ENCODE data around the gene TPCN1. TPM values are rescaled to one million over a fixed set of nuclear protein-coding genes. Genes with fewer than 3 reads are reported as not detected.

TPCN1 gene
- total RNA-seq, 4 donors from 2014 or later, result 15.5 to 48.8 (median 34.5) TPM

GRCh38 chr12:113236539-113237399, 15.5 kb downstream of the TPCN1 start:
- Histone ChIP-seq H3K4me3 (no peak overlapping the region), H3K36me3 (peaks cover 0 to 60% (median 7%) of the 10 kb centered on the region in 3 donors), H3K27ac (peak overlapping the region; percentile 72 to 95 (median 88)), H3K4me1 (peaks cover 40 to 88% (median 53%) of the 10 kb centered on the region in 3 donors), H3K9me3 (no peaks in the 10 kb centered on the region), H3K27me3 (no peaks in the 10 kb centered on the region)
- no peak for DNase-seq
- intact Hi-C loops (cut with DNase I), result no loop called here
- TF ChIP-seq POLR2A (IDR thresholded peaks at IDR 0.05) (no peak), CTCF (IDR thresholded peaks at IDR 0.05) (no peak)
- 77 to 82% methylated on average over 5 of the region's 5 CpGs for WGBS, 2 donors

GRCh38 chr12:113237748-113238147, 16.5 kb downstream of the TPCN1 start:
- H3K4me3 ChIP-seq, result no peak overlapping the region
- H3K27me3 ChIP-seq, result no peaks in the 10 kb centered on the region
- DNase-seq, result no peak
- no peak for TF ChIP-seq CTCF (IDR thresholded peaks at IDR 0.05)
- TF ChIP-seq POLR2A (IDR thresholded peaks at IDR 0.05), result no peak
- H3K27ac ChIP-seq, result peak overlapping the region; percentile 72 to 95 (median 88)
- WGBS, 2 donors, result 71 to 80% methylated on average over 4 of the region's 4 CpGs
- peaks cover 45 to 88% (median 58%) of the 10 kb centered on the region in 3 donors for H3K4me1 ChIP-seq
- intact Hi-C loops (cut with DNase I), result no loop called here
- H3K9me3 ChIP-seq, result no peaks in the 10 kb centered on the region
- peaks cover 0 to 53% (median 0%) of the 10 kb centered on the region in 3 donors for H3K36me3 ChIP-seq

- no peak for TF ChIP-seq CTCF (IDR thresholded peaks at IDR 0.05)
- TF ChIP-seq POLR2A (IDR thresholded peaks at IDR 0.05), result no peak
- DNase-seq, result no peak
- Histone ChIP-seq H3K27me3 (no peaks in the 10 kb centered on the region), H3K27ac (peak overlapping the region; percentile 72 to 95 (median 88)), H3K9me3 (no peaks in the 10 kb centered on the region), H3K4me3 (no peak overlapping the region), H3K4me1 (peaks cover 46 to 88% (median 62%) of the 10 kb centered on the region in 3 donors), H3K36me3 (peaks cover 0 to 53% (median 0%) of the 10 kb centered on the region in 3 donors)
- intact Hi-C loops (cut with DNase I), result no loop called here
- WGBS, 2 donors, result 63 to 73% methylated on average over 3 of the region's 3 CpGs
Measured at GRCh38 chr12:113238309-113238708, 17.0 kb downstream of the TPCN1 start.

GRCh38 chr12:113239288-113239771, 18.1 kb downstream of the TPCN1 start:
- Histone ChIP-seq H3K36me3 (peaks cover 0 to 44% (median 0%) of the 10 kb centered on the region in 3 donors), H3K27me3 (no peaks in the 10 kb centered on the region), H3K27ac (peak overlapping the region; percentile 72 to 95 (median 88)), H3K4me3 (no peak overlapping the region), H3K9me3 (no peaks in the 10 kb centered on the region), H3K4me1 (peaks cover 56 to 89% (median 72%) of the 10 kb centered on the region in 3 donors)
- 71 to 83% methylated on average over 2 to 3 of the region's 3 CpGs for WGBS, 2 donors
- no peak for TF ChIP-seq CTCF (IDR thresholded peaks at IDR 0.05)
- TF ChIP-seq POLR2A (IDR thresholded peaks at IDR 0.05), result no peak
- intact Hi-C loops (cut with DNase I), result no loop called here
- DNase-seq, result no peak

GRCh38 chr12:113239811-113240331, 18.6 kb downstream of the TPCN1 start:
- Histone ChIP-seq H3K27ac (peak overlapping the region; percentile 72 to 95 (median 88)), H3K36me3 (peaks cover 0 to 39% (median 0%) of the 10 kb centered on the region in 3 donors), H3K4me1 (peaks cover 62 to 95% (median 78%) of the 10 kb centered on the region in 3 donors), H3K4me3 (no peak overlapping the region), H3K27me3 (no peaks in the 10 kb centered on the region), H3K9me3 (no peaks in the 10 kb centered on the region)
- WGBS, 2 donors, result 71 to 79% methylated on average over 12 of the region's 12 CpGs
- TF ChIP-seq POLR2A (IDR thresholded peaks at IDR 0.05), result no peak
- no peak for DNase-seq
- intact Hi-C loops (cut with DNase I), result no loop called here
